Measurements from ENCODE around the gene PIANP. TPM values are rescaled to one million over a fixed set of nuclear protein-coding genes. Genes with fewer than 3 reads are reported as not detected.

Gene PIANP
- total RNA-seq, 1 donor = not detected

GRCh38 chr12:6667559-6668210 lies 32.9 kb downstream of the PIANP start:
- no peak for DNase-seq (ENCODE audit: low read depth)
- no peak overlapping the region for H3K4me3 ChIP-seq (ENCODE audit: low read depth, low read length)
- TF ChIP-seq, protein P1, sequence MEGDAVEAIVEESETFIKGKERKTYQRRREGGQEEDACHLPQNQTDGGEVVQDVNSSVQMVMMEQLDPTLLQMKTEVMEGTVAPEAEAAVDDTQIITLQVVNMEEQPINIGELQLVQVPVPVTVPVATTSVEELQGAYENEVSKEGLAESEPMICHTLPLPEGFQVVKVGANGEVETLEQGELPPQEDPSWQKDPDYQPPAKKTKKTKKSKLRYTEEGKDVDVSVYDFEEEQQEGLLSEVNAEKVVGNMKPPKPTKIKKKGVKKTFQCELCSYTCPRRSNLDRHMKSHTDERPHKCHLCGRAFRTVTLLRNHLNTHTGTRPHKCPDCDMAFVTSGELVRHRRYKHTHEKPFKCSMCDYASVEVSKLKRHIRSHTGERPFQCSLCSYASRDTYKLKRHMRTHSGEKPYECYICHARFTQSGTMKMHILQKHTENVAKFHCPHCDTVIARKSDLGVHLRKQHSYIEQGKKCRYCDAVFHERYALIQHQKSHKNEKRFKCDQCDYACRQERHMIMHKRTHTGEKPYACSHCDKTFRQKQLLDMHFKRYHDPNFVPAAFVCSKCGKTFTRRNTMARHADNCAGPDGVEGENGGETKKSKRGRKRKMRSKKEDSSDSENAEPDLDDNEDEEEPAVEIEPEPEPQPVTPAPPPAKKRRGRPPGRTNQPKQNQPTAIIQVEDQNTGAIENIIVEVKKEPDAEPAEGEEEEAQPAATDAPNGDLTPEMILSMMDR (IDR thresholded peaks at IDR 0.05; ENCODE audit: insufficient read depth, low read depth, low read length) = no peak

DNA sequence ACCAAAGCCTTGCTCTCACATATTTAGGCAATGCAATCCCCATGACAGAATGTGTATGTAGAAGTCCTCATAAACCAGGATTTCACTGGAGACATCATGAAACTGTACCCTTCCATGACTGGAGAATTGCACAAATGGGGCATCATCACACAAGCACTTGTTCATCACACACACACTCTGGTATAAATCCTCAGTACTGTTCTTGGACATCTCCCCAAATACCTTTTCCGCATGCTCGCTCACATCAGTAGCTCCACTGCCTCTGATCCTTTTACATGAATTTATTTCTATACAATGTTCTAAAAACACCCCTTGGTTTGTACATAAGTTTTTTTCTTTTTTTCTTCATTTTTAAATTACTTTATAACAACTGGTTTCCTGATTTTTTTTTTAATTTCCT lies 34.4 kb downstream of the PIANP start:
- no peak overlapping the region for H3K4me3 ChIP-seq (ENCODE audit: low read depth, low read length)
- TF ChIP-seq, protein P1 (IDR thresholded peaks at IDR 0.05; ENCODE audit: insufficient read depth, low read depth, low read length) = no peak
- DNase-seq (ENCODE audit: low read depth) = no peak

DNA sequence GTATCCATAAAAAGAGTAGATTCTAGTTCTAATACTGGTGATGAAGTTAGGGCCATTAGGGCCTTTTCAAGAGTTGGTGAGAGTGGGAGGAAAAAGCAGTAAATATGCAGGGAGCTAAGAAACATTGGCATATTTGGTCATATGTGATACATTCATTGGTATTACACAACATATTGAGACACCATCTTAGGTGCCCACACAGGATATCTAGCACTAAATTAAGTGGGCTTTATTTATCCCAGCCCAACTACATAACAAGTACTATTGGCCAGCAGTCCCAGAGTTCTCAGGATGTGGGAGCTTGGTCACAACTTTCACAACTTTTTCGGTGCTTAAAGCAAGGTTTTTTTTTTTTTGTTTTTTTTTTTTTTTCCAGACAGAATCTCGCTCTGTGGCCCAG lies 35.7 kb downstream of the PIANP start:
- no peak for DNase-seq (ENCODE audit: low read depth)

DNA sequence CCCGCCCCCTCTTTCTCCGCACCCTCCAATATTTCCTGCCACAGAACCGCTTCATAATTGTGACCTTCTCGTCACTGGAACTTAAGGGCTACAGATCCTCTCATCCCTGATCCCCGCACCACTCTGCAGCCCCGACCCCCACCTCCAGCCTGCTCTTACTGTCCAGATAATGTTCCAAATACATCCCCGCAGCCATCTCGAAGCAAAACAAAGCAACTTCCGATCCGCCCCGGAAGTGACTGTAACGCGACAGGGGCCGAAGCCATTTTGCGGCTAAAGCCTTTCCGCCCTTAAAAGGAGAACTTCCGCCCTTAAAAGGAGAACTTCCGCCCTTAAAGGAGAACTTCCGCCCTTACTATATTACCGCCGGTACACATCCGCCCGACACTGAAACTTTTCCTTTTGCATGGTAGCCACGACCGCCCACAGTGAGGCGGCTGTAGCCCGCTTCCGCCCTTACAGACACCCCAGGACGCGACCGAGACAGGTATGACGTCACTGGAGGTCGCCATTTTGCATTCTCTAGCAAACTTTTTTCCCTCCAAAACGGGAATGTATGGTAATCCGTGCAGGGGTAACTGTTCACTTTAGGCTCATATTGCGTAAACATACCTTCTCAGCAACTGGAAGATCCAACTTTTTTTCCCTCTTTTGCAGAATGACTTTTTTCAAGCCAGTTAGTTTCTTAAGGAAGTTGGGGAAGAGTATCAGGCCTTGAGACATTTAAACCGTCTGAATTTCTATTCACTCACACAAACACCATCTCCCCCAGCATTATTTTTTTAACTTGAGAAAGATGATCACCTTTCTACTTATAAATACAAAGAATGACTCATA lies 37.5 kb downstream of the PIANP start, which contains the start of gene ING4:
ING4 (minus strand) TSS at position 214 of the 837 bp plus-strand sequence; CDS start at position 196, 18 bp downstream.
- H3K4me3 ChIP-seq (ENCODE audit: low read depth, low read length) = peak within 1 kb of the TSS; percentile 97

More for the DNA sequence above, 35.7 kb downstream of the PIANP start:
- TF ChIP-seq, protein P1 (IDR thresholded peaks at IDR 0.05; ENCODE audit: insufficient read depth, low read depth, low read length) = no peak
- no peak overlapping the region for H3K4me3 ChIP-seq (ENCODE audit: low read depth, low read length)

DNA sequence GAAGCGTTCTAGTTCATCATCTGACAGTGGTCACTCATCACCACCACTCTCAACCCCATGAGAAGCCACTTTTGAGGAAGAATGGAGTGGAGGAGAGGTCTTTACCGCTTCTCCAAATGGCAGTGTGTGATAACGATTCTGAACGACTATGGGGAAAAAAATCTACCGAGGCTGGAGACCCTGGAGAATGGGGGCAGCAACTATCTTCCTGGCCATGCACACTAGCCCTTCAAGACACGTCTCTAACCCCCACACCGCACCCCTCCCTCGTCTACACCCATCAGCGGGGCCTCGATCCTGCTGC lies 38.1 kb downstream of the PIANP start:
- no peak for DNase-seq (ENCODE audit: low read depth)
- peak overlapping the region; percentile 97 for H3K4me3 ChIP-seq (ENCODE audit: low read depth, low read length)
- TF ChIP-seq, protein P1 (IDR thresholded peaks at IDR 0.05; ENCODE audit: insufficient read depth, low read depth, low read length) = no peak

More for the DNA sequence above, 37.5 kb downstream of the PIANP start, which contains the start of gene ING4:
- TF ChIP-seq, protein P1 (IDR thresholded peaks at IDR 0.05; ENCODE audit: insufficient read depth, low read depth, low read length) = no peak
- peak; percentile 100 for DNase-seq (ENCODE audit: low read depth)

GRCh38 chr12:6653987-6654386 lies 46.6 kb downstream of the PIANP start:
- DNase-seq (ENCODE audit: low read depth) = no peak
- TF ChIP-seq, protein P1 (IDR thresholded peaks at IDR 0.05; ENCODE audit: insufficient read depth, low read depth, low read length) = no peak

More at GRCh38 chr12:6653987-6654386, 46.6 kb downstream of the PIANP start:
- no peak overlapping the region for H3K4me3 ChIP-seq (ENCODE audit: low read depth, low read length)

All from fibroblast of villous mesenchyme (primary cell).